ENCODE measurements around the gene HOXC13.
A peak's percentile ranks its signal among the peaks of the same experiment; 100 is the strongest.

HOXC13 gene, protein sequence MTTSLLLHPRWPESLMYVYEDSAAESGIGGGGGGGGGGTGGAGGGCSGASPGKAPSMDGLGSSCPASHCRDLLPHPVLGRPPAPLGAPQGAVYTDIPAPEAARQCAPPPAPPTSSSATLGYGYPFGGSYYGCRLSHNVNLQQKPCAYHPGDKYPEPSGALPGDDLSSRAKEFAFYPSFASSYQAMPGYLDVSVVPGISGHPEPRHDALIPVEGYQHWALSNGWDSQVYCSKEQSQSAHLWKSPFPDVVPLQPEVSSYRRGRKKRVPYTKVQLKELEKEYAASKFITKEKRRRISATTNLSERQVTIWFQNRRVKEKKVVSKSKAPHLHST

DNA sequence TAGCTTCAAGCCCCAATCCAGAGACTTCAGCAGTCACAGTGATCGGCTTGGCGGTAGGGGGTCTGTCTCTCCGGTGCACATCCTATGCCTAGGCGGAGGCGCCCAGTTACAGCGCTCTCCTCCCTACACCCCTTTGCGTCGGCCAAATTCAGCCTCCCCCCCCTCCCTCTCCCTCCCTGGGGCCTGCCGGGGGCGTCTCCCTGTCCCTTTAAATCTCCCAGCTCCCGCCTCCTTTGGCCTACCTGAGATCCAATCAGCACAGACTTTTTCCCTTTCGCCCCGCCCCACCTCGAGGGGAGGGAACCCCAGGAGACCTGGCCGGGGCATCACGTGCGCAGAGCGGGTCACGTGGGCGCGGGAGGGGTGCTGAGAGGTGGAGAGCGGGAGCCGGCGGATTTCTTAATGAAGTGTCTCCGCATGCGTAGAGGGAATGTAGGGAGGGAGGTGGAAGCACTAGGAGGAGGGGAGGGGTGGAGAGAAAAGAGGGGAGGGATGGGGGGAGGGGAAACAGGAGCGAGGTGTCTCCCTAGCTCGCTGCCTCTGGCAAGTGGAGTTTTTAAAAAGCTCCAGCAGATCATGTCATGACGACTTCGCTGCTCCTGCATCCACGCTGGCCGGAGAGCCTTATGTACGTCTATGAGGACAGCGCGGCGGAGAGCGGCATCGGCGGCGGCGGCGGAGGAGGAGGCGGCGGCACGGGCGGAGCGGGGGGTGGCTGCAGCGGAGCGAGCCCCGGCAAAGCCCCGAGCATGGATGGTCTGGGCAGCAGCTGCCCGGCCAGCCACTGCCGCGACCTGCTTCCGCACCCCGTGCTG is at the start of gene HOXC13:
Gene HOXC13 (plus strand): TSS at position 506 of the 815 bp plus-strand sequence. CDS start 76 bp downstream, at position 582.
- DNase-seq: peak; percentile 78

DNA sequence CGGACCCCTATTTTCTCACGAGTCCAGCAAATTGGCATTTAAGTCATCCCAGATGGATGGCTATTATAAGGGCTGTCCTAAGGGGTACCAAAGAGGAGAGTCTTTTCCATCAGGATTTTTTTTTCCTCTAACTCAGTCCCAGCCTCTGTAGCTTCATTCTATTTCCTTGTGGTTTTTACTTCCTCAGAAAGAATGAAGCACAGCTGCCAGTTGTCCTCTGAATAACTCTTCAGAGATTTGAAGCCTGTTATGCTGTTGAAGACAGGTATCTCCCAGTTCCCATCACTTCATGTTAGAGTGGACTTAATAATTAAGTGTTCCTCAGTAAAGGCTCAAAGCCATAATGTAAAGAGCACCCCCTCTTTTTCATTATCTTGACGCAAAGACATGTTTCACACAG is 48.5 kb upstream of the HOXC13 start:
- DNase-seq: no peak

DNA sequence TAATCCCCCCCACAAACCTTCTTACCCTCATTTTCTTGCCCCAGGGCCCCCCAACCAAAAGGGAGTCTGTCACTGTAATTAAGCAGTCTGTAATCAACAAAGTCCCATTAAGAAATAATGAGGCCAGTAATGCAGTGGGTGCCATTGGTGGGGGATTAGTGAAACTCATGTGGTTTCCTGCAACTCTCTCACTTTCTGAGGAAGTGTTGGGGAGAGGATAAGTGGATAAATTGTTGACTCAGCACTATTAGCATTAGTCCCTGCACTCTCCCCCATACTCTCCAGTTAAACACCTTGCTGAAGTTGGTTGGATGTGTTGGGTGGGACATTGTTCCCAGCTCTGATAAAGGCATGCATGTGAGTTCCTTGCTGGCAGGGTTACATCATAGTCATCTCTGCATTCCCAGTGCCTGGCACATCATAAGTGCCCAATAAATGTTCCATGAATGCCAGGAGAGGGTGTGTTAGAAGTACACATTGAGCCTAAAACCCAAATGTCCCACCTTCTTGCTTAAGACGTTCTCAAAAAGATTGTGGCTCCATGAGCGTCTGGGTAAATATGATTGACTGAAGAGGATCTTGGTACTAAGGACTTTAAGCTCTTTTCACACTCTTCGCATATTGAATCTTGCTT is 45.8 kb upstream of the HOXC13 start:
- no peak for DNase-seq

DNA sequence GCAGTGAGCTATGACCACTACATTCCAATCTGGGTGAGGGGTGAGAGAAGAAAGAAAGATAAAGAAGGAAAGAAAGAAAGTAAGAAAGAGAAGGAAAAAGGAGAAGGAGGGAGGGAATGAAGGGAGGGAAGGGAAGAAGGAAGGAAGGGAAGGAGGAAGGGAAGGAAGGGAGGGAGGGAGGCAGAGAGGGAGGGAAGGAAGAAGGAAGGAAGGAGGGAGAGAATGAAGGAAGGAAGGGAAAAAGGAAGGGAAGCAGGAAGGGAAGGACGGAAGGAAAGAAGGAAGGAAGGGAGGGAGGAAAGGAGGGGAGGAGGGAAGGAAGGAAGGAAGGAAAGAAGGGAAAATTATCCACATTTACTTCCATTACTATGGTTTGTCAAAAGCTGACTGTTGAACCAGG is 39.4 kb upstream of the HOXC13 start:
- no peak for DNase-seq

DNA sequence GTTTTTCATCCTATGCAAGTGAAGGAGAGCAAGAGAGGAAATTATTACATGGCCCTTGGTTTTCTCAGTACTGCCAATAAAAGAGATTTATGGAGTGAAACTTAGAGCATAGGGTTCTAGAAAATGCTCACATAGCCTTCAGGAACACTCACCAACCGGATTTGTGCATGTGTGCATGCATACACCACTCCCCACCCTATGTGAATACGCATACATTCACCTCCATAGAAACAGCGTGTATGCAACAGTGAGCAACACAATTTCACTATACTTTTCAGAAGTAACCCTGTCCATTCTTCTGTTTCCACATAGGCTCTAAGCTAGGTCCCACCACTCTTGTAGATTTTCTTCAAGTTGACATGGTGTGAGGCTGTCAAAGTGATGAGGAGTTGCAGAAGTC is 31.5 kb upstream of the HOXC13 start:
- no peak for DNase-seq

DNA sequence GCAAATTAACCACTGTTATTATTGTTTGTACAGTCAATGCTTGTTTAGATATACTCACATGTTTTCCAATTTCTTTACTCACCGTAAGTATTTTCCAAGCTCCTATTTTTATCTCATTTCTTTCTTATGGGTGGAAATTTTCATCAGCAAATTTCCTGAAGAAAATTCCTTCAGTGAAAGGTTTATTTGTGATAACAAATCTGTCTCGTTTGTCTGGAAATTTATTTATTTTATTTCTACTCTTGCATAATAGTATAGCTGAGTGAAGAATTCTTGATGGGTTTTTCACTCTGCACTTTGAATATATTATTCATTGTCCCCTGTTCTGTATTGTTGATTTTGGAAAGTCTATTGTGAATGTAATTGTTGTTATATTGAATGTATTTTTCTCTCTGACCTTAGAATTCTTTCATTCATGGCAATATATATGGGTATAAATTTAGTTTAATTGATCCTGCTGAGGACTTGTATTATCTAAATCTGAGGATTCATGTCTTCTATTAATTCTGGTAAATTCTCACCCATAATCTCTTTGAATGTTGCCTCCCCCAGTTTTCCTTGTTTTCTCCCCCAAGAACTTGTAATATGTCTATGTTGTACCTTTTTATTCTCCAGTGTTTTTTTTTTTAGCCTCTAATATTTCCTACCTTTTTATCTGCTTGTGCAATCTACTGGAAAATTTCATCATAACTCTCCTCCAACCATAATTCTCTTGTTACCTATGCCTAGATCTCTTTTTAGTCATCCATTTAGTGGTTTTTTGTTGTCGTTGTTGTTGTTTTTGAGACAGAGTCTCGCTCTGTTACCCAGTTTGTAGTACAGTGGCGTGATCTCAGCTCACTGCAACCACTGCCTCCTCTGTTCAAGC is 21.6 kb upstream of the HOXC13 start:
- no peak for DNase-seq

DNA sequence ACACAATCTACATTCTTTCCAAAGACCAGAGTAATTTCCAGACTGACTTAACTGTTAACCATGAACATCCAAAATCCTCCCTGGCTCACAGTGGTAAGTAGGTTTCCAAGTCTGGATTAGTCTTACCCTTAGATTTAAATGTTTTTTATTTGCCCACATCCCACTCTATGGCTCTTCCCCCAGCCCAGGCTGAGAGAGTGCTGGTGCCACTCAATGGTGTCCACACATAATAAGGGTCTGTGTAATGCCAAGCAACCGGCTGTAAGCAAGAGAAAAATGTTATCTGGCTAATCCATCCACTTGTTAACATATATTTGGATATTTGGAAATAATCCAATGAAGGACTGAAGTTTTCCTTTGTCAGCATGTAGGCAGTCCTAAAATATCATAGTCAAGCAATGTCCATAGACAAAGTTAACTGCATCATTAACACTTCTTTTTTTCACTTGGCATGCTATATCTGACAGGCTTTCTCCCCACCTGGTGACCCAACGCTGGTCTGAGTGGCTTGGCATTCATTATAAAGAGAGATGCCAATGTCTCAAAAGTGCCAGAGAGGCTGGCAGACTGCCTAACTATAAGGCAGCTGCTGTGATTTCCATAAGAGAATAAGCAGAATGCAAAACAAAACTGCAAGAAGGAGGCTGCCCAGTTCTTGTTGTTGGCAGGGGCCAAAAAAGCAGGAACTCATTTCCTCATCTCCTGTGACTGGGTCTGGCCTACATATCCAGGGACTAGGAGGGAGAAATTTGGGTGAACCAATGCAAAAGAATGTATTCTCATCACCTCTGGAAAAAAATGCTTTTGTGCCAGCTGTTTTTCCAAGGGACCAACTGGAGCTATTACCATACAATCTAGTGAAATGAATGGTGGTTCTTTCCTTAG is 13.9 kb upstream of the HOXC13 start:
- no peak for DNase-seq

DNA sequence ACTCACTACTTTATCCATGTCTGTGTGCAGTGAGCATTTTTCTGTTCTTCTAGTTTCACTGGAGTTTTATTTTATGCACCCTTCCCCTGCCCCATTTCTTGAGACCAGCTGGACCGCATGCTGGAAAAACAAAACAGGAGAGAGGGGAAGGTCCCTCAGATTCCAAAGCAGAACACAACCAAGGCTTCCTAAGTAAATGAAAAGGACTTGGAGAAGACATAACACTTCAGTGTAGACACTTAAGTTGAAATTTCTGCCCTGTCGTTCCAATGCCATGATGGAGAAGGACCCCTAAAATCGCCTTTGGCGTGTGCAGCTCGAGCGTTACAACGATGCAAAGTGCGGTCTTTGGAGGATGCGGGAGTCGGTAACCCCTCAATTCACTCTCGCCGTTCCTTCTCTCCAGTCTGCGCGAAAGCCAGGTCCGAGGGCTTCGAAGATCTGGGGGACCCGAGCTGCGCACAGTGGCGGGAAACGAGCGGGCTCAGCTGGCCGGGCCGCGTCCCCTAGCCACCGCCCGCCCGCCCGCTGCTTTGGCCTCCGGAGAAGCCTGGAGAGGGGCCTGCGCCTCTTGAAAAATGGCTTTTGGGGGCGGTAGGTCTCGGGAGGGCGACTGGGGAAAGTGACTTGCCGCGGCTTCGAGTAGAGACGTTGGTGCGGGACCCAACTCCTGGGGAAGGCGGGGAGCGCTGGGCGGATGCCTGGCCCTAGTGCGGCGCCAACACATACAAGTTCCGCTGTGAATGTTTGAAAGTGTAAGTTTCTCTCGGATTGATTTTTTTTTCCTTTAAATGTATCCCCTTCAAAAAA is 11.2 kb upstream of the HOXC13 start:
- no peak for DNase-seq

DNA sequence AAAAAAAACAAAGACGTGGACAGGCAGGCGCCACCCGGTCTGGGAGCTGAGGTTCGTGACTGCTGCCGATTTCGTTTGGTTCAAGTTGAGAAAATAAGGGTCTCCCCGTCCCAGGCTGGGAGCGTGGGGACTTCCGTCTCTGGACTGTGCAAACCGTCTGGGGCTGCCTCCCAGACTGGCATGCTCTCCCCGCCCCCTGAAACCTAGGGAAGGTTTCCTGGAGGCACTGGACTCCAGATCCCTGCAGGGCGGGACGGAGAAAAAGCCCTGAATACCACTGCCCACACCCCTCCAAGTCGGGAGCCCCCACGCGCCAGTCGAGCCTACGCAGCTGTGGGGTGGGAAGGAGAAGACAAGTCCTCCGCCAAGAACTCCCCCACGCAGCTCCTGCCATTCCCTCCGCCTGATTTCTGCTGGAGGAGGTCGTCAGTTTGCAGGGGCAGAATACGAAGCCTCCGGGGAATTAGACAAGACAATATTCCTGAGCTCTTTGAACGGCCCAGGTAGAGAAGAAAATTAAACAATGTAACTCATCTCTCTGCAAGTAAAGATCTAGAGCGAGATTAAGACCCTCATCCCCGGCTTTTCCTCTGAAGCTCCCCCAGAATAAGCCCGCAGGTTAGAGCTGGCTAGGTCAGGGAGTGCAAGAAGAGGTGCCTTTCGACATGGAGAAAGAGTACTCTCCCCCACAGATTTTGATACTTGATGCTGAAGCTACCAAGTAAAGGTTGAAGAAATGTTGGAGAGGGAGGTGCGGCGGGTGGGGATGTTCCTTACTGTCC is 10.4 kb upstream of the HOXC13 start:
- no peak for DNase-seq

DNA sequence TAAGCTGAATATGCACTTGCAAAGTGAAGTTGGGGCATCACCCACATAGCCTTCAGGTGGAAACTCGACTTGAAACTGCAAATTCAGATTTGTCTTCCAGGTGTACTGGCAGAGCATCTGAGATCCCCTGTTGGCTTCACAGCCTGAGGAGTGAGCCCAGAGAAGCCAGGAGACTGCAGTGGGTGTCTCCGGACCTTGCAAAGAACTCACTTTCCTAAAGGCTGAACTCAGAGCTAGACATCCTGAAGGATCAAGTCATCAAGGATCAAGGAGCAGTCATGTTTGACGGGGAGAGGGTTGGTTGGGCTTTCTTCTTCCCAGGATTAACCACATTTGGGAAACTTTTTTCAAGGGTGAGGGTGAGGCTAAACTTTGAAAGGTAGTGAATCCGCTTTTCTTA is 9.1 kb upstream of the HOXC13 start:
- no peak for DNase-seq

DNA sequence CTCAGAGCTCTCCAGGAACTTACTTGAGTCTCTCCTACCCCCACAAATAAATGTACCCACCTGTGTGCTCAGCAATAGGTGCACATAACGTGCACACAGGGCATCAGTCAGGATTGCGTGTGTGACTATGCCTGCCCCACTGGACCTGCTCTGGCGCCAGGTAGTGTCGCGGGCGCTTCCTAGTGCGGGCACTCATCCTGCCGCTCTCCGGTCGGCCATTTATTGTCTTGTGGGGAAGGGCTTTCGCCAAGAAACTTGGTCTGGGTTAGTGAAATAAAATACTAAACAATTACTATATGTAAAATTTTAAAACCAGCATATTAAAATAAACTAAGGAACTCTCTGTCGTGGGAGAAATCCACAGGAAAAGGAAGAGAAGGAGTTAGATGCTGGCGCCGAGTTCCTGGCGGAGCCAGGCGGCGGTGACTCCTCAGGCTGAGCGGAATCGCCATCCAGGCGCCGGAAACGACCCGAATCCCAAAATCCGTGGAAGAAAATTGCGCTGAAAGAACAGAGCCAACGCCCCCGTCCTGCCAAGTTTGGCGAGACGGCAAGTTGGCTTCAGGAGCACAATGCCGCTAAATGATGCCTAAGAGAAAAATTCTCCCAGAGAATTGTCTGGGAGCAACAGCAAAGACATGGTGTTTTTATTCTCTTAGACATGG is 7.9 kb upstream of the HOXC13 start:
- DNase-seq: no peak

DNA sequence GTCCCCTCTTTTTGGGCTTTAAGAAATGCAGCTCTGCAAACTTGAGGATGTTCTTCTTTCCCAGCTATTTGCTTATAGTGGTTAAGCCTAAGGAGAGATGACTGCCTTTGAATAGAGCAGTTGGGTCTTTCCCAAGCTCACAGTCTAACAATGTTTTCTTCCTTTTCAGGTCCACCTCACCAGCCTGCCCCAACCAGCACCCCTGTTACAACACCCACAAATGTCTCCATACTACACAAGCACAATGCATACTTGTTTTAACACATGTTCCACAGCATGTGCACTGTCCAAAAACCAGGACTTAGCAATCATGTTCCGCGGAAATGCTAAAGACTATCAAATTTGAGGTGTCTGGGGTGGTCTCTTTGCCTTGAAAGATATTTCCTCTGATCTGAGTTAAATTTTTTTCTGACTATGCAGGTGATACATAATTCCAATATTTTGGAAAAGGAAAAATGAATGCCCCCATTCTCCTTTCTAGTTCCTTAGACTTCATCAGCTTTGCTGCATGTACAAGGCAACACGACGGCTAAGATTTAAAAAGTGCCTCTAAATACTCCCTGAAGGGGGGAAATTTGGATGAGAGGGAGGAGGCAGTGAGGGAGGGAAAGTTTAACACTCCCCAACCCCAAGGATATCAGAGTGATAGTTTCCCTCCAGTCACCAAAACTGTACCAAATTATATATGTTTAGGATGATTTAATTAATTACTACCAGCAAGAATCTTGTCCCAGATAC is 6.6 kb upstream of the HOXC13 start:
- DNase-seq: no peak

DNA sequence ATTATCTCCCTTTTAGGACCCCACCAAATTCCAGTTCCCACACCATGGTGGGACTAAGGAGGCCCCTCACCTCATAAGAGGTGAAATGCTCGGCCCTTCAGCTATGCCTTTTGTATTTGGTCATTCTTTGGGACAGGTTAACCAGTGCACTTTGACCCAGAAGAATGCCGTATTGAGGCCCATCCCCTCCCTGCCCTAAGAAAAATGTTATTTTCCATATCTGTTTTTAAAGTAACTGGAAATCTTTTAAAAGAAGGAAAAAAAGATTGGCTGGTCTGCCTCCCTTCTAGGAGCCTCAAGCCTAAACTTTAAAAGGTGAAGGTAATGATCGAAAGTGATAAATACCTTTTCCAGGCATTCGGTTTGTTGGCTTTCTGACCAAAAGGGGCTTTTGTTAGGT is 5.7 kb upstream of the HOXC13 start:
- no peak for DNase-seq

DNA sequence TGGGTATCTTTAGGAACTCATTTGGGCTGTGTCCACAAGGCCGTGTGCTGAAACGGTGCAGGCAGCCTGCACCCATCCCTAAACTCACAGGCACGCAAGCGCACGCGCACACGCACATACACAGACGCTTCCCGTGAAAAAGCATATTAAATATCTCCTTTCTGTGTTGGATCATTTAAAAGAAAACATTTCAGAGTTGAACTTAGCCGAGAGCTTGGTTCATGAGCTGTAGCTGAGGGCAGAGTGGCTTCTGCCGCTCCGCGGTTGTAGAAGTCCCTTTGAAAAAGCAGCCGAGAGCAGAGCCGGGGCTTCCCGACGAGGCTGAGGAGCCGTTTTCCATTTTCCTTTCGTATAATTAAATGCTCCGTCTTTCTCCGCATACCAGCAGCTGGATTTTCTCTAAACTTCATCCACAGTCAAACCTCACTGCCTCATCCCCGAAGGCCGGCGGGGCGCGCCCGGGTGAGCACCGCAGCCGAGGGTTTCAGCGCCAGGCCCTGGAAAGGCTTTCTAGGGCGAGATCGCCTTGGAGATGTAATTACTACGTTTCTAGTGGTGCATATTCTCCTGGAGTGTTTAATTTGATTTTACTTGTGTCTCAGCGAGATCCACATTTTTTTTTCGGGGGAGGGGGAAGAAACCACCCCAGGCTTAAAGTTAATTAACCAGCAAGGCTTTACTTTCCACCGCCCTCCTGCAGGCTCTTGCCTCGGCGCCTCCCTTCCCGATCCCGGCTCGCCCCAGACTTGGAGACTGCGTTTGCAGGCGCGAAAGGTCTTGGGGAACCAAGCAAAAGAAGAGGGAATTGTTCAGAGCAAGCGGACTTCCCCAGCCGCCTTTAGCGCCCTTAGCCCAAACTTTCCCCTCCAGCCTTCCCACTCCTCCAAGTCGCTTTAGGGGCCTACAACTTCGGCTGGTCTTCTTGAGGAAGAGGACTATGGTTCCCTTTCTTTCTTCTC is 3.0 kb upstream of the HOXC13 start:
- DNase-seq: no peak

DNA sequence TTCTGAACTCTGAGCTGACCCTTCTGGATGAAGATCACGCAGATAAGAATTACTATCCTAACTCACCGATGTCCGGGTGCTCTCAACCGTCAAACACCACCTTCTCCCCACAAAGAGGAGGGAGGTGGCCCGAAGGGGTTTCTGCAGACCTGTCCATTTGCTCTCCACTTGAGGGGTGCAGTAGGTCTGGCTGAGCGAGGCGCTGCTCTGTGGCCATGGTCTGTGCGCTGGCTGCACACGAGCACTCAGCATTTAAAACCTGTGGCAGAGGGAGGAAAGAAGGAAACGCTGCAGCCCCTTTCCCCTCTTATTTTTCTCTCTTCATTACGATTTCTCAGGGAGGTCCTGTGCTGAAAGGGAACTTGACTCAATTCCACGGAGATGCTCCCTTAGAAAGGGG is 1.5 kb upstream of the HOXC13 start:
- DNase-seq: no peak

DNA sequence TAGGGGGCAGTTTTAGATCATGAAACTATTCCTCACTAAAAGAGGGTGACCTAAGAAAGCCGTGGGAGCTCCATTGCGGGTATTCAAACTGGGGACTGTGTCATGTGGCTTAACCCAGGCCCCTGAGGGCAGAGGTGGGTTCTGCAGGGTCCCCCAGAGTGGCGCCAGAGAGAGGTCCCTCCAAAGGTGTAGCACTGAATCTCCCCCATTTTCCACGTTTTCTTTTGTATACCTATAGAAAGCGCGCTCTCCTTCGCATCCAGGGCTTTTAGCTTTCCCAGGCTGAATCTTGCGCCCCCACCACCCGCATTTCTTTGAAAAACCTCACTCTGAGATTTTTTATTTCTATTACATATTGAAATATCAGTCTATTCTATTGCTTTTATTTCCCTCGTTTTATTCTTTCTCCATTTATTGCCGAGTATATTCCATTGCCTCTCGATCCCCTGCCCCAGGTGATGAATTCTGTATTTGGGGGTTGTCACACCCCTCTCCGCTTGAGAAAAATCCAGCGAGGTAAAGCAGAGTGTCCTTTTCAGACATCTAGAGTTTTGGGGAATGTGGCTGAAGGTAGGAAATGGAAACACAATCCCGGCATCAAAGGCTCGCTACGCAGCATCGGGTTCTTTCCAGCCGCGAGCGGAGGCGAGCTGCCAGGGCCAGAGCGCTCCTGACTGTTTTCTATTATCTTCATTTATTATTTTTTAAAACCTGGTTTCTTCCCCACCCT is 870 bp upstream of the HOXC13 start:
- no peak for DNase-seq
